ENCODE data around the gene RNF40. TPM values are rescaled to one million over a fixed set of nuclear protein-coding genes. Genes with fewer than 3 reads are reported as not detected.

RNF40 gene
- total and polyA plus RNA-seq, 4 donors = 25.9 to 55.4 (median 34.1) TPM

DNA sequence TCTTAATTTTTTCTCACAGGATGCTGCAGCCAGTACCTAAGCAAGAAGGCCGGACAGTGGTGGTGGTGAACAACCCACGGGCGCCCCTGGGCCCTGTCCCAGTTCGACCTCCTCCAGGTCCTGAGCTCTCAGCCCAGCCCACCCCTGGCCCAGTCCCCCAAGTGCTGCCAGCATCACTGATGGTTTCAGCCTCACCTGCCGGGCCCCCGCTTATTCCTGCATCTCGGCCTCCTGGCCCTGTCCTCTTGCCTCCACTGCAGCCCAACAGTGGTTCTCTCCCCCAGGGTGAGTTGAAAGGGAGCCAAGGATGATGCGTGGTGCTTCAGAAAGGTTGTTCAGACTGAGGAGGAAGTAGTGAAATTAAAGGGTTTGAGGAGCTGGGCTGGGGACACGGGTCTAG, 41.4 kb upstream of the RNF40 start:
- Histone ChIP-seq H3K27ac (ENCODE audit: low read depth in 1 of 2, low read length in 2 of 2) (no peak overlapping the region), H3K4me3 (ENCODE audit: low read depth in 1 of 3, low read length in 3 of 3) (no peak overlapping the region), H3K9me3 (ENCODE audit: control insufficient read depth in 4 of 4, low read length in 3 of 4) (no peaks in the 10 kb centered on the region), H3K4me1 (ENCODE audit: control insufficient read depth in 4 of 4, insufficient read depth in 4 of 4, low read length in 3 of 4) (peaks cover 0 to 14% (median 3%) of the 10 kb centered on the region in 4 donors), H3K36me3 (ENCODE audit: control insufficient read depth in 4 of 4, insufficient read depth in 3 of 4, low read depth in 1 of 4, low read length in 3 of 4) (peaks cover 54 to 85% (median 67%) of the 10 kb centered on the region in 4 donors), H3K27me3 (ENCODE audit: control insufficient read depth in 4 of 4, insufficient read depth in 4 of 4, low read length in 3 of 4) (no peaks in the 10 kb centered on the region), H3K9ac (ENCODE audit: low read depth in 1 of 2, low read length in 2 of 2) (no peak overlapping the region)
- DNase-seq (ENCODE audit: low spot score) = no peak
- WGBS = 84% methylated on average over 9 of the region's 9 CpGs
- no peak for TF ChIP-seq HNF4G (IDR thresholded peaks at IDR 0.05)
- TF ChIP-seq NR2F2 (IDR thresholded peaks at IDR 0.05) = no peak
- no peak for TF ChIP-seq TAF1 (conservative IDR thresholded peaks at IDR 0.05)
- TF ChIP-seq, protein P1, sequence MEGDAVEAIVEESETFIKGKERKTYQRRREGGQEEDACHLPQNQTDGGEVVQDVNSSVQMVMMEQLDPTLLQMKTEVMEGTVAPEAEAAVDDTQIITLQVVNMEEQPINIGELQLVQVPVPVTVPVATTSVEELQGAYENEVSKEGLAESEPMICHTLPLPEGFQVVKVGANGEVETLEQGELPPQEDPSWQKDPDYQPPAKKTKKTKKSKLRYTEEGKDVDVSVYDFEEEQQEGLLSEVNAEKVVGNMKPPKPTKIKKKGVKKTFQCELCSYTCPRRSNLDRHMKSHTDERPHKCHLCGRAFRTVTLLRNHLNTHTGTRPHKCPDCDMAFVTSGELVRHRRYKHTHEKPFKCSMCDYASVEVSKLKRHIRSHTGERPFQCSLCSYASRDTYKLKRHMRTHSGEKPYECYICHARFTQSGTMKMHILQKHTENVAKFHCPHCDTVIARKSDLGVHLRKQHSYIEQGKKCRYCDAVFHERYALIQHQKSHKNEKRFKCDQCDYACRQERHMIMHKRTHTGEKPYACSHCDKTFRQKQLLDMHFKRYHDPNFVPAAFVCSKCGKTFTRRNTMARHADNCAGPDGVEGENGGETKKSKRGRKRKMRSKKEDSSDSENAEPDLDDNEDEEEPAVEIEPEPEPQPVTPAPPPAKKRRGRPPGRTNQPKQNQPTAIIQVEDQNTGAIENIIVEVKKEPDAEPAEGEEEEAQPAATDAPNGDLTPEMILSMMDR (IDR thresholded peaks at IDR 0.05; ENCODE audit: low read depth, low read length, missing input control) = no peak
- TF ChIP-seq, protein P2, sequence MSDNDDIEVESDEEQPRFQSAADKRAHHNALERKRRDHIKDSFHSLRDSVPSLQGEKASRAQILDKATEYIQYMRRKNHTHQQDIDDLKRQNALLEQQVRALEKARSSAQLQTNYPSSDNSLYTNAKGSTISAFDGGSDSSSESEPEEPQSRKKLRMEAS (IDR thresholded peaks at IDR 0.05) = no peak
- no peak for TF ChIP-seq EGR1 (IDR thresholded peaks at IDR 0.05; ENCODE audit: low read depth in 2 of 2)
- no peak for TF ChIP-seq HNF4A (conservative IDR thresholded peaks at IDR 0.05)
- TF ChIP-seq, protein P3, sequence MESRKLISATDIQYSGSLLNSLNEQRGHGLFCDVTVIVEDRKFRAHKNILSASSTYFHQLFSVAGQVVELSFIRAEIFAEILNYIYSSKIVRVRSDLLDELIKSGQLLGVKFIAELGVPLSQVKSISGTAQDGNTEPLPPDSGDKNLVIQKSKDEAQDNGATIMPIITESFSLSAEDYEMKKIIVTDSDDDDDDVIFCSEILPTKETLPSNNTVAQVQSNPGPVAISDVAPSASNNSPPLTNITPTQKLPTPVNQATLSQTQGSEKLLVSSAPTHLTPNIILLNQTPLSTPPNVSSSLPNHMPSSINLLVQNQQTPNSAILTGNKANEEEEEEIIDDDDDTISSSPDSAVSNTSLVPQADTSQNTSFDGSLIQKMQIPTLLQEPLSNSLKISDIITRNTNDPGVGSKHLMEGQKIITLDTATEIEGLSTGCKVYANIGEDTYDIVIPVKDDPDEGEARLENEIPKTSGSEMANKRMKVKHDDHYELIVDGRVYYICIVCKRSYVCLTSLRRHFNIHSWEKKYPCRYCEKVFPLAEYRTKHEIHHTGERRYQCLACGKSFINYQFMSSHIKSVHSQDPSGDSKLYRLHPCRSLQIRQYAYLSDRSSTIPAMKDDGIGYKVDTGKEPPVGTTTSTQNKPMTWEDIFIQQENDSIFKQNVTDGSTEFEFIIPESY (IDR thresholded peaks at IDR 0.05) = no peak
- no peak for TF ChIP-seq FOXA2 (IDR thresholded peaks at IDR 0.05)
- TF ChIP-seq FOXA1 (IDR thresholded peaks at IDR 0.05) = no peak
- TF ChIP-seq JUND (IDR thresholded peaks at IDR 0.05) = no peak
- TF ChIP-seq, protein P4, sequence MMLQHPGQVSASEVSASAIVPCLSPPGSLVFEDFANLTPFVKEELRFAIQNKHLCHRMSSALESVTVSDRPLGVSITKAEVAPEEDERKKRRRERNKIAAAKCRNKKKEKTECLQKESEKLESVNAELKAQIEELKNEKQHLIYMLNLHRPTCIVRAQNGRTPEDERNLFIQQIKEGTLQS (IDR thresholded peaks at IDR 0.05) = no peak

DNA sequence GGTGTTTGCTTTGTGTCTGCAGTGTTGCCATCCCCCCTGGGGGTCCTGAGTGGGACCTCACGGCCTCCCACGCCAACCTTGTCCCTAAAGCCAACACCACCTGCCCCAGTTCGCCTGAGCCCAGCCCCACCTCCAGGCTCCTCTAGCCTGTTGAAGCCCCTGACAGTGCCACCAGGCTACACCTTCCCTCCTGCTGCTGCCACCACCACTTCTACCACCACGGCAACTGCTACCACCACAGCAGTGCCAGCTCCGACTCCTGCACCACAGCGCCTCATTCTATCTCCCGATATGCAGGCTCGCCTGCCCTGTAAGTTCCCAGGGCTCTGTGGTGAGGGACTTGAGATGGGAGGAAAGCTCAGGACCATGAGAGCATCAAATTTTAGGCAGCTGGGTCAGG, 41.0 kb upstream of the RNF40 start:
- H3K9me3 ChIP-seq (ENCODE audit: control insufficient read depth in 4 of 4, low read length in 3 of 4) = no peaks in the 10 kb centered on the region
- H3K4me1 ChIP-seq (ENCODE audit: control insufficient read depth in 4 of 4, insufficient read depth in 4 of 4, low read length in 3 of 4) = peaks cover 0 to 18% (median 5%) of the 10 kb centered on the region in 4 donors
- no peak overlapping the region for H3K9ac ChIP-seq (ENCODE audit: low read depth in 1 of 2, low read length in 2 of 2)
- no peaks in the 10 kb centered on the region for H3K27me3 ChIP-seq (ENCODE audit: control insufficient read depth in 4 of 4, insufficient read depth in 4 of 4, low read length in 3 of 4)
- no peak overlapping the region for H3K4me3 ChIP-seq (ENCODE audit: low read depth in 1 of 3, low read length in 3 of 3)
- no peak for DNase-seq (ENCODE audit: low spot score)
- TF ChIP-seq HNF4G (IDR thresholded peaks at IDR 0.05) = no peak
- no peak for TF ChIP-seq FOXA2 (IDR thresholded peaks at IDR 0.05)
- no peak for TF ChIP-seq TAF1 (conservative IDR thresholded peaks at IDR 0.05)
- no peak for TF ChIP-seq JUND (IDR thresholded peaks at IDR 0.05)
- TF ChIP-seq, protein P4 (IDR thresholded peaks at IDR 0.05) = no peak
- TF ChIP-seq RXRA (IDR thresholded peaks at IDR 0.05) = no peak
- TF ChIP-seq HNF4A (conservative IDR thresholded peaks at IDR 0.05) = no peak
- TF ChIP-seq RAD21 (IDR thresholded peaks at IDR 0.05) = no peak
- no peak for TF ChIP-seq NR2F2 (IDR thresholded peaks at IDR 0.05)
- no peak for TF ChIP-seq YY1 (IDR thresholded peaks at IDR 0.05)
- TF ChIP-seq, protein P1 (IDR thresholded peaks at IDR 0.05; ENCODE audit: low read depth, low read length, missing input control) = no peak
- no peak overlapping the region for H3K27ac ChIP-seq (ENCODE audit: low read depth in 1 of 2, low read length in 2 of 2)
- H3K36me3 ChIP-seq (ENCODE audit: control insufficient read depth in 4 of 4, insufficient read depth in 3 of 4, low read depth in 1 of 4, low read length in 3 of 4) = peaks cover 51 to 80% (median 63%) of the 10 kb centered on the region in 4 donors
- WGBS = 98% methylated on average over 8 of the region's 8 CpGs
